ENCODE data around the gene ESRP2.

ESRP2 gene

DNA sequence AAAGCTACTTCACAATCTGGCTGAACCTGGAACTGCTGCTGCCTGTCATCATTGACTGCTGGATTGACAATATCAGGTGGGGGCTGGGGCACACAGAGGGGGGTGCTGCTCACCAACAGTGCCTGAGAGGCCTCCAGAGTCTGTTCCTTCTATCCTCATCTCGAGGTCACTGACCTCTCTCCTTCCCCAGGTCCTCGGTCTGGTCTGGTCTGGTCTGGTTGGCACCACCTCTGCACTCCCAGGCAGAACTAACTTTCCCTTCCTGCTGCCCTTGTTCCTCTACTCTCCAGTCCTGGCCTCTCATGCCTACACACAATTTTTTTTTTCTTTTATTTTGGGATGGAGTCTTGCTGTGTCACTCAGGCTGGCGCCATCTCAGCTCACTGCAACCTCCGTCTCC lies 13.4 kb upstream of the ESRP2 start:
- TF ChIP-seq, protein P1, sequence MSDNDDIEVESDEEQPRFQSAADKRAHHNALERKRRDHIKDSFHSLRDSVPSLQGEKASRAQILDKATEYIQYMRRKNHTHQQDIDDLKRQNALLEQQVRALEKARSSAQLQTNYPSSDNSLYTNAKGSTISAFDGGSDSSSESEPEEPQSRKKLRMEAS (IDR thresholded peaks at IDR 0.05): no peak
- TF ChIP-seq EP300 (IDR thresholded peaks at IDR 0.05; ENCODE audit: borderline replicate concordance) (no peak), RAD21 (IDR thresholded peaks at IDR 0.05; ENCODE audit: low read depth) (no peak), ZBTB7A (IDR thresholded peaks at IDR 0.05; ENCODE audit: low read depth) (no peak), CEBPB (IDR thresholded peaks at IDR 0.05) (no peak)

DNA sequence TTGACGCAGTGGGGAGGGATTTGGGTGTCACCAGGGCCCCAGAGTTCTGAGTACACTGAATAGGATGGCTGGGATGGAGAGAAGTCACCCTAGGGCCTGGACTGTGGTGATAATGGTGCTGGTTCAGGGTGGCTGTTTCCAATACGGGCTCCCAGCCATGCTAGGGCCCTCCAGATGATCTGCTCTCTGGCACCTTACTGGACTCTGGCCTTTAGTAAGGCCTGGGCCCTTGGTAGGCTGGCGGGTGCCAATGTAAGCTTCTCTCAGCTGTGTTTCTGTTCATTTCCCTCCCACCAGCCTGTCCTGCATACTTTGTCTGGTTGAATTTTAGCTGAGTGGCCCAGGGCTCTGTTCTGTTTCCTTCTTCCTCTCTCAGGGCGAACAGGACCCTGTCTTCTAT lies 12.0 kb upstream of the ESRP2 start:
- TF ChIP-seq, protein P1 (IDR thresholded peaks at IDR 0.05): no peak
- TF ChIP-seq RAD21 (IDR thresholded peaks at IDR 0.05; ENCODE audit: low read depth) (no peak), TAF1 (IDR thresholded peaks at IDR 0.05; ENCODE audit: low read depth) (no peak), TEAD4 (IDR thresholded peaks at IDR 0.05) (no peak), FOXM1 (IDR thresholded peaks at IDR 0.05; ENCODE audit: borderline replicate concordance, low read depth) (no peak), TCF12 (IDR thresholded peaks at IDR 0.05; ENCODE audit: low read depth) (no peak), CREB1 (IDR thresholded peaks at IDR 0.05; ENCODE audit: low read depth) (no peak), NFIC (IDR thresholded peaks at IDR 0.05) (no peak)
- TF ChIP-seq, protein P2, sequence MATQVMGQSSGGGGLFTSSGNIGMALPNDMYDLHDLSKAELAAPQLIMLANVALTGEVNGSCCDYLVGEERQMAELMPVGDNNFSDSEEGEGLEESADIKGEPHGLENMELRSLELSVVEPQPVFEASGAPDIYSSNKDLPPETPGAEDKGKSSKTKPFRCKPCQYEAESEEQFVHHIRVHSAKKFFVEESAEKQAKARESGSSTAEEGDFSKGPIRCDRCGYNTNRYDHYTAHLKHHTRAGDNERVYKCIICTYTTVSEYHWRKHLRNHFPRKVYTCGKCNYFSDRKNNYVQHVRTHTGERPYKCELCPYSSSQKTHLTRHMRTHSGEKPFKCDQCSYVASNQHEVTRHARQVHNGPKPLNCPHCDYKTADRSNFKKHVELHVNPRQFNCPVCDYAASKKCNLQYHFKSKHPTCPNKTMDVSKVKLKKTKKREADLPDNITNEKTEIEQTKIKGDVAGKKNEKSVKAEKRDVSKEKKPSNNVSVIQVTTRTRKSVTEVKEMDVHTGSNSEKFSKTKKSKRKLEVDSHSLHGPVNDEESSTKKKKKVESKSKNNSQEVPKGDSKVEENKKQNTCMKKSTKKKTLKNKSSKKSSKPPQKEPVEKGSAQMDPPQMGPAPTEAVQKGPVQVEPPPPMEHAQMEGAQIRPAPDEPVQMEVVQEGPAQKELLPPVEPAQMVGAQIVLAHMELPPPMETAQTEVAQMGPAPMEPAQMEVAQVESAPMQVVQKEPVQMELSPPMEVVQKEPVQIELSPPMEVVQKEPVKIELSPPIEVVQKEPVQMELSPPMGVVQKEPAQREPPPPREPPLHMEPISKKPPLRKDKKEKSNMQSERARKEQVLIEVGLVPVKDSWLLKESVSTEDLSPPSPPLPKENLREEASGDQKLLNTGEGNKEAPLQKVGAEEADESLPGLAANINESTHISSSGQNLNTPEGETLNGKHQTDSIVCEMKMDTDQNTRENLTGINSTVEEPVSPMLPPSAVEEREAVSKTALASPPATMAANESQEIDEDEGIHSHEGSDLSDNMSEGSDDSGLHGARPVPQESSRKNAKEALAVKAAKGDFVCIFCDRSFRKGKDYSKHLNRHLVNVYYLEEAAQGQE (IDR thresholded peaks at IDR 0.05; ENCODE audit: low read depth): no peak

DNA sequence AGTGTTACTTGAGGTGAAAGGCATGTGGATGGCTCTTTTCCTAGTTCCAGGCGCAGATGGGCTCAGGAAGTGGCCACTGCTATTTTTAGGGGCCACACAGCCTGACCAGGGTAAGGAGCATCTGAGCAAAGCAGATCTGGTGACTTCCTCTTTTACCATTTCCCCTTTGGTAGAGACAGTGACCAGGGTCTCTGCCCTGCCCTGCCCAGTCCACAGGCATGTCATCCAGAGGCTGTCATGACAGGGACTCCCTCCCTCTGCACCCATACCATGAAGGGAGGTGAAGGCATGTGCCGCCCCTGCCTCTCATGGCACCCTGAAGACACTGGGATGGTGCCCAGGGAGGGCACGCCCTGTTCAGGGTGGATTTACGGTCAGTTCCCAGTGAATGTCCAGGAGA lies 11.5 kb upstream of the ESRP2 start:
- TF ChIP-seq CEBPB (IDR thresholded peaks at IDR 0.05): no peak
- TF ChIP-seq EP300 (IDR thresholded peaks at IDR 0.05; ENCODE audit: borderline replicate concordance): no peak
- TF ChIP-seq, protein P2 (IDR thresholded peaks at IDR 0.05; ENCODE audit: low read depth): no peak
- TF ChIP-seq, protein P1 (IDR thresholded peaks at IDR 0.05): no peak
- no peak for TF ChIP-seq EGR1 (IDR thresholded peaks at IDR 0.05)
- no peak for TF ChIP-seq ZBTB7A (IDR thresholded peaks at IDR 0.05; ENCODE audit: low read depth)
- no peak for TF ChIP-seq FOXM1 (IDR thresholded peaks at IDR 0.05; ENCODE audit: borderline replicate concordance, low read depth)
- no peak for TF ChIP-seq NFIC (IDR thresholded peaks at IDR 0.05)

DNA sequence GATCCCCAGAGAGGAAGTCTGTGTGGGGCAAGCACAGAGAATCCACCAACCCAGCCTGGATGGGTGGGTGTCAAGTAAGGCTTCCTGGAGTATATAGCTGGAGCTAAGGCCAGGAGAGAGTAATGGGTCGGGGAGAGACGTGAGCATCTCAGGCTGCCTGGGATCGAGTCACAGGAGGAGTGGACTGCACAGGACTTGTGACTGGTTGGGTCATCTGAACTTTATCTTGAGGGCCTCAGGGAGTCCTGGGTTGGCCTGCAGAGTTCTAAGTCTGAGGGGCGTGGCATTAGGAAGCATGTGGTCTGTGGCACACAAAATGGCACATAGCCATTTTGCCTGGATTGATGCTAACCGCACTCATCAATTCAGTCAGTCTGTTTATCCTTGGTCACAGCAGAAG lies 10.7 kb upstream of the ESRP2 start:
- TF ChIP-seq ZBTB7A (IDR thresholded peaks at IDR 0.05; ENCODE audit: low read depth) (no peak), YY1 (IDR thresholded peaks at IDR 0.05; ENCODE audit: low read depth) (no peak), TAF1 (IDR thresholded peaks at IDR 0.05; ENCODE audit: low read depth) (no peak), FOXM1 (IDR thresholded peaks at IDR 0.05; ENCODE audit: borderline replicate concordance, low read depth) (no peak), TEAD4 (IDR thresholded peaks at IDR 0.05) (no peak), RAD21 (IDR thresholded peaks at IDR 0.05; ENCODE audit: low read depth) (no peak), CREB1 (IDR thresholded peaks at IDR 0.05; ENCODE audit: low read depth) (no peak), CEBPB (IDR thresholded peaks at IDR 0.05) (no peak), EGR1 (IDR thresholded peaks at IDR 0.05) (no peak), NFIC (IDR thresholded peaks at IDR 0.05) (no peak)

DNA sequence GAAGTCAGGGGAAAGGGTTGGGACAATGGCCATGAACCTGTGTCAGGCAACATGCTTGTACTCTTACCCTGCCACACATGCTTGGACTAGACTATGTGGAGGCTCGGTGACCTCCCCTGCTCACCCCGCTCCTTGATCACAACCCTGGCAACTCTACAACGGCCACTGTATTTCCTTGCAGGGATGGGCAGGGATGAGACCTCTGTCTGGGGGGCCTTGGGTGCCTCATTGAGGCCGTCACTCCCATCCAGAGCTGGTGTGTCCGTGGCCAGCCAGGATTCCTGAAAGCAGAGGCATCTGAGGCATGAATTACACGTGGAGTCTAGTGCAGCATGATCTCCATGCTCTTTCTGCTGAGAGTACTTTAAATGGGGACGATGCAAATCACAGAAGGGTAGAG lies 10.2 kb upstream of the ESRP2 start:
- TF ChIP-seq TEAD4 (IDR thresholded peaks at IDR 0.05) (no peak), RAD21 (IDR thresholded peaks at IDR 0.05; ENCODE audit: low read depth) (no peak), CEBPB (IDR thresholded peaks at IDR 0.05) (no peak), TCF12 (IDR thresholded peaks at IDR 0.05; ENCODE audit: low read depth) (no peak), ZBTB7A (IDR thresholded peaks at IDR 0.05; ENCODE audit: low read depth) (no peak), CREB1 (IDR thresholded peaks at IDR 0.05; ENCODE audit: low read depth) (no peak), TAF1 (IDR thresholded peaks at IDR 0.05; ENCODE audit: low read depth) (no peak), NFIC (IDR thresholded peaks at IDR 0.05) (no peak), FOXM1 (IDR thresholded peaks at IDR 0.05; ENCODE audit: borderline replicate concordance, low read depth) (no peak), EGR1 (IDR thresholded peaks at IDR 0.05) (no peak), YY1 (IDR thresholded peaks at IDR 0.05; ENCODE audit: low read depth) (no peak), EP300 (IDR thresholded peaks at IDR 0.05; ENCODE audit: borderline replicate concordance) (no peak)
- TF ChIP-seq, protein P3, sequence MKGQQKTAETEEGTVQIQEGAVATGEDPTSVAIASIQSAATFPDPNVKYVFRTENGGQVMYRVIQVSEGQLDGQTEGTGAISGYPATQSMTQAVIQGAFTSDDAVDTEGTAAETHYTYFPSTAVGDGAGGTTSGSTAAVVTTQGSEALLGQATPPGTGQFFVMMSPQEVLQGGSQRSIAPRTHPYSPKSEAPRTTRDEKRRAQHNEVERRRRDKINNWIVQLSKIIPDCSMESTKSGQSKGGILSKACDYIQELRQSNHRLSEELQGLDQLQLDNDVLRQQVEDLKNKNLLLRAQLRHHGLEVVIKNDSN (IDR thresholded peaks at IDR 0.05): no peak
- TF ChIP-seq, protein P2 (IDR thresholded peaks at IDR 0.05; ENCODE audit: low read depth): no peak
- TF ChIP-seq, protein P1 (IDR thresholded peaks at IDR 0.05): no peak

Data from Ishikawa (cell line).